ENCODE measurements around the gene KDM4C. TPM values are rescaled to one million over a fixed set of nuclear protein-coding genes. Genes with fewer than 3 reads are reported as not detected.
"Not testable (repeated sequence)": the region's sequence is repeated elsewhere in the genome, so short reads cannot be mapped to it uniquely, and the experiment has no call there.

Gene KDM4C
- total RNA-seq, 1 experiment from 2014 or later, result 7.1 TPM

- ChIA-PET CTCF (no interaction called here), POLR2A (no interaction called here)
- BruUV-seq (replicated peaks), result no TSS peak
- Histone ChIP-seq H3K4me1 (ENCODE audit: control insufficient read depth, insufficient read depth, low read length) (no peaks in the 10 kb centered on the region), H3K36me3 (ENCODE audit: control insufficient read depth, insufficient read depth, low read length) (no peaks in the 10 kb centered on the region), H3K27me3 (ENCODE audit: control insufficient read depth, insufficient read depth, low read length) (no peaks in the 10 kb centered on the region), H3K27ac (ENCODE audit: low read length) (no peak overlapping the region), H3K9me3 (ENCODE audit: control insufficient read depth, insufficient read depth, low read depth, low read length) (no peaks in the 10 kb centered on the region), H3K4me3 (ENCODE audit: low read depth in 2 of 2, low read length in 2 of 2) (no peak overlapping the region)
- in situ Hi-C loops (cut with HindIII; ENCODE audit: low pct_unique_long_range_greater_than_20kb, low sequenced_read_pairs), result no loop called here
- intact Hi-C loops (cut with micrococcal nuclease; ENCODE audit: unreplicated experiment), result no loop called here
- TF ChIP-seq TCF7L2 (IDR thresholded peaks at IDR 0.05; ENCODE audit: low read depth, low read length) (no peak), POLR2AphosphoS5 (IDR thresholded peaks at IDR 0.05; ENCODE audit: low read depth, low read length) (no peak), CTCF (IDR thresholded peaks at IDR 0.05) (no peak), SIN3A (IDR thresholded peaks at IDR 0.05; ENCODE audit: borderline replicate concordance, insufficient read depth, low read depth, low read length) (no peak), REST (IDR thresholded peaks at IDR 0.05; ENCODE audit: insufficient read depth in 1 of 2, low read depth in 2 of 2, low read length in 1 of 2) (no peak)
- no peak for ATAC-seq
- no peak for DNase-seq (ENCODE audit: low read depth, low spot score)
Measured at GRCh38 chr9:6945816-6946215, 188.0 kb downstream of the KDM4C start.

- Histone ChIP-seq H3K9me3 (ENCODE audit: control insufficient read depth, insufficient read depth, low read depth, low read length) (no peaks in the 10 kb centered on the region), H3K27ac (ENCODE audit: low read length) (no peak overlapping the region), H3K36me3 (ENCODE audit: control insufficient read depth, insufficient read depth, low read length) (no peaks in the 10 kb centered on the region), H3K27me3 (ENCODE audit: control insufficient read depth, insufficient read depth, low read length) (no peaks in the 10 kb centered on the region), H3K4me3 (ENCODE audit: low read depth in 2 of 2, low read length in 2 of 2) (no peak overlapping the region), H3K4me1 (ENCODE audit: control insufficient read depth, insufficient read depth, low read length) (no peaks in the 10 kb centered on the region)
- CTCF ChIA-PET, result no interaction called here
- DNase-seq (ENCODE audit: low read depth, low spot score) (no peak), ATAC-seq (no peak)
- in situ Hi-C loops (cut with HindIII; ENCODE audit: low pct_unique_long_range_greater_than_20kb, low sequenced_read_pairs), result no loop called here
- TF ChIP-seq SIN3A (IDR thresholded peaks at IDR 0.05; ENCODE audit: borderline replicate concordance, insufficient read depth, low read depth, low read length), result no peak
- TF ChIP-seq POLR2AphosphoS5 (IDR thresholded peaks at IDR 0.05; ENCODE audit: low read depth, low read length), result no peak
- no peak for TF ChIP-seq CTCF (IDR thresholded peaks at IDR 0.05)
- TF ChIP-seq REST (IDR thresholded peaks at IDR 0.05; ENCODE audit: insufficient read depth in 1 of 2, low read depth in 2 of 2, low read length in 1 of 2), result no peak
- no peak for TF ChIP-seq TCF7L2 (IDR thresholded peaks at IDR 0.05; ENCODE audit: low read depth, low read length)
- no TSS peak for BruUV-seq (replicated peaks)
- POLR2A ChIA-PET, result no interaction called here
- intact Hi-C loops (cut with micrococcal nuclease; ENCODE audit: unreplicated experiment), result no loop called here
Measured at GRCh38 chr9:6946583-6947166, 188.9 kb downstream of the KDM4C start.

- H3K4me3 ChIP-seq (ENCODE audit: low read depth in 2 of 2, low read length in 2 of 2); CTCF ChIA-PET; in situ Hi-C loops (cut with HindIII; ENCODE audit: low pct_unique_long_range_greater_than_20kb, low sequenced_read_pairs); DNase-seq (ENCODE audit: low read depth, low spot score); BruUV-seq (replicated peaks); H3K27ac ChIP-seq (ENCODE audit: low read length); POLR2A ChIA-PET; H3K36me3 ChIP-seq (ENCODE audit: control insufficient read depth, insufficient read depth, low read length); H3K4me1 ChIP-seq (ENCODE audit: control insufficient read depth, insufficient read depth, low read length); ATAC-seq; intact Hi-C loops (cut with micrococcal nuclease; ENCODE audit: unreplicated experiment); H3K27me3 ChIP-seq (ENCODE audit: control insufficient read depth, insufficient read depth, low read length); H3K9me3 ChIP-seq (ENCODE audit: control insufficient read depth, insufficient read depth, low read depth, low read length): not testable (repeated sequence)
Measured at GRCh38 chr9:6948921-6949320, 191.1 kb downstream of the KDM4C start.
